ENCODE measurements around the gene RAB42.

Gene RAB42

GRCh38 chr1:28644494-28644893, 52.4 kb downstream of the RAB42 start:
- no peak for DNase-seq (ENCODE audit: low read depth in 4 of 4, low spot score in 1 of 4)
